SKM-1 (cell line): ENCODE results near the gene CLIP4.

Experiments
- DNase-seq: peaks from one replicate; lab custom pipeline; 2025; ENCODE audit not compliant: unreplicated experiment; lab: John Stamatoyannopoulos, UW

CLIP4 gene

GRCh38 chr2:29218550-29219125 is 103.4 kb downstream of the CLIP4 start:
- no peak for DNase-seq

- no peak for DNase-seq
Observed at GRCh38 chr2:29219374-29219773, 104.2 kb downstream of the CLIP4 start.

- no peak for DNase-seq
Observed at GRCh38 chr2:29220506-29221270, 105.5 kb downstream of the CLIP4 start.

GRCh38 chr2:29222381-29223179 is 107.4 kb downstream of the CLIP4 start:
- no peak for DNase-seq

GRCh38 chr2:29223257-29223656 is 108.0 kb downstream of the CLIP4 start:
- DNase-seq: no peak

GRCh38 chr2:29223851-29224692 is 108.9 kb downstream of the CLIP4 start:
- no peak for DNase-seq

- no peak for DNase-seq
Observed at GRCh38 chr2:29224693-29225551, 109.7 kb downstream of the CLIP4 start.

GRCh38 chr2:29225814-29226213 is 110.6 kb downstream of the CLIP4 start:
- no peak for DNase-seq

GRCh38 chr2:29226375-29226774 is 111.2 kb downstream of the CLIP4 start:
- DNase-seq: no peak

GRCh38 chr2:29226808-29227207 is 111.6 kb downstream of the CLIP4 start:
- no peak for DNase-seq

- no peak for DNase-seq
Observed at GRCh38 chr2:29227935-29228675, 112.9 kb downstream of the CLIP4 start.

GRCh38 chr2:29228947-29229346 is 113.7 kb downstream of the CLIP4 start:
- no peak for DNase-seq

- no peak for DNase-seq
Observed at GRCh38 chr2:29229640-29230039, 114.4 kb downstream of the CLIP4 start.

- no peak for DNase-seq
Observed at GRCh38 chr2:29232041-29232440, 116.8 kb downstream of the CLIP4 start.

GRCh38 chr2:29233428-29233827 is 118.2 kb downstream of the CLIP4 start:
- no peak for DNase-seq

GRCh38 chr2:29235411-29235810 is 120.2 kb downstream of the CLIP4 start:
- no peak for DNase-seq

GRCh38 chr2:29236074-29236473 is 120.9 kb downstream of the CLIP4 start:
- no peak for DNase-seq

- DNase-seq: no peak
Observed at GRCh38 chr2:29238497-29238896, 123.3 kb downstream of the CLIP4 start.
